Gastrocnemius medialis (tissue), 4 donors: ENCODE results near the gene BMERB1.

Source experiments
- POLR2A ChIP-seq, 2 donors: fragments of 450-650 bp; IDR thresholded peaks; one replicate each; pipeline ENCODE4 v1.6.1; 2017; ENCODE audit warnings: antibody characterized with exemption in 2 of 2, mild to moderate bottlenecking in 2 of 2, moderate library complexity in 2 of 2
- TF ChIP-seq, protein P1 (sequence below), 5 experiments: fragments of 450-650 bp in 3 of 5; fragments of 200-600 bp in 2 of 5; sonication (generic) in 2 of 5; IDR thresholded peaks in 4 of 5; conservative IDR thresholded peaks in 1 of 5; 1 replicate in 4 of 5; 2 replicates in 1 of 5; pipeline ENCODE4 v1.5.1; 2016 to 2019; ENCODE audit warnings: antibody characterized with exemption in 5 of 5, mild to moderate bottlenecking in 3 of 5, moderate library complexity in 3 of 5

GRCh38 chr16:15587152-15587825, 152.9 kb downstream of the BMERB1 start:
- TF ChIP-seq, protein P1, sequence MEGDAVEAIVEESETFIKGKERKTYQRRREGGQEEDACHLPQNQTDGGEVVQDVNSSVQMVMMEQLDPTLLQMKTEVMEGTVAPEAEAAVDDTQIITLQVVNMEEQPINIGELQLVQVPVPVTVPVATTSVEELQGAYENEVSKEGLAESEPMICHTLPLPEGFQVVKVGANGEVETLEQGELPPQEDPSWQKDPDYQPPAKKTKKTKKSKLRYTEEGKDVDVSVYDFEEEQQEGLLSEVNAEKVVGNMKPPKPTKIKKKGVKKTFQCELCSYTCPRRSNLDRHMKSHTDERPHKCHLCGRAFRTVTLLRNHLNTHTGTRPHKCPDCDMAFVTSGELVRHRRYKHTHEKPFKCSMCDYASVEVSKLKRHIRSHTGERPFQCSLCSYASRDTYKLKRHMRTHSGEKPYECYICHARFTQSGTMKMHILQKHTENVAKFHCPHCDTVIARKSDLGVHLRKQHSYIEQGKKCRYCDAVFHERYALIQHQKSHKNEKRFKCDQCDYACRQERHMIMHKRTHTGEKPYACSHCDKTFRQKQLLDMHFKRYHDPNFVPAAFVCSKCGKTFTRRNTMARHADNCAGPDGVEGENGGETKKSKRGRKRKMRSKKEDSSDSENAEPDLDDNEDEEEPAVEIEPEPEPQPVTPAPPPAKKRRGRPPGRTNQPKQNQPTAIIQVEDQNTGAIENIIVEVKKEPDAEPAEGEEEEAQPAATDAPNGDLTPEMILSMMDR (IDR thresholded peaks at IDR 0.05 in 4 of 5, conservative IDR thresholded peaks at IDR 0.05 in 1 of 5), result no peak
- no peak for TF ChIP-seq POLR2A (IDR thresholded peaks at IDR 0.05)
